HEK293 (cell line): ENCODE results near the gene MBD1.

ENCODE experiments used
- CTCF ChIA-PET: fragments of 350-600 bp; formaldehyde crosslinking; extraction: SDS; loops from one replicate; lab custom pipeline; 2021; ENCODE audit warnings: antibody characterized with exemption; lab: Yijun Ruan, JAX
- POLR2A ChIA-PET: fragments of 300-600 bp; formaldehyde crosslinking; extraction: SDS; loops from one replicate; lab custom pipeline; 2020; ENCODE audit warnings: antibody characterized with exemption, inconsistent platforms; lab: Yijun Ruan, JAX
- H3K27ac ChIP-seq: fragments of 200-500 bp; sonication (Bioruptor generic); 2 replicates; pipeline ENCODE4 v1.5.1; 2014; ENCODE audit warnings: low read depth, low read length, control low read depth, inconsistent platforms; ENCODE audit errors: extremely low read depth
- H3K36me3 ChIP-seq, 2 experiments: fragments of 200-500 bp in 1 of 2; sonication (Bioruptor generic) in 1 of 2; 1 replicate in 1 of 2; 2 replicates in 1 of 2; pipeline ENCODE4 v1.5.1; 2014 to 2017; ENCODE audit warnings: inconsistent platforms in 2 of 2, low read length in 2 of 2; ENCODE audit not compliant: control insufficient read depth in 2 of 2, insufficient read depth in 1 of 2
- H3K4me1 ChIP-seq: fragments of 200-500 bp; sonication (Bioruptor generic); 2 replicates; pipeline ENCODE4 v1.5.1; 2014; ENCODE audit warnings: mild to moderate bottlenecking, low read length, inconsistent platforms; ENCODE audit not compliant: control insufficient read depth, insufficient read depth
- H3K4me3 ChIP-seq: 2 replicates; pipeline ENCODE4 v1.5.1; 2011; ENCODE audit warnings: low read depth, mild to moderate bottlenecking, control low read depth, low read length, moderate library complexity
- H3K9me3 ChIP-seq: fragments of 200-500 bp; sonication (Bioruptor generic); 2 replicates; pipeline ENCODE4 v1.5.1; 2014; ENCODE audit warnings: low read depth, low read length, inconsistent platforms; ENCODE audit not compliant: control insufficient read depth, insufficient read depth
- BCL11B ChIP-seq: fragments of 450-650 bp; formaldehyde crosslinking; IDR thresholded peaks from 2 replicates; pipeline ENCODE4 v1.5.1; 2016; ENCODE audit warnings: low read depth, missing biosample characterization, missing genetic modification characterization
- GLI4 ChIP-seq: fragments of 450-650 bp; formaldehyde crosslinking; IDR thresholded peaks from 2 replicates; pipeline ENCODE4 v1.5.1; 2016; ENCODE audit warnings: missing biosample characterization, missing genetic modification characterization
- KLF7 ChIP-seq: fragments of 450-650 bp; formaldehyde crosslinking; IDR thresholded peaks from 2 replicates; pipeline ENCODE4 v1.5.1; 2016; ENCODE audit warnings: missing biosample characterization, missing genetic modification characterization, borderline replicate concordance
- PBX3 ChIP-seq: sonication (generic); formaldehyde crosslinking; IDR thresholded peaks from 2 replicates; pipeline ENCODE4 v1.8.1; 2022; ENCODE audit warnings: mild to moderate bottlenecking, moderate library complexity, missing genetic modification reagents
- SP2 ChIP-seq: fragments of 450-650 bp; formaldehyde crosslinking; IDR thresholded peaks from 2 replicates; pipeline ENCODE4 v1.5.1; 2016; ENCODE audit warnings: missing biosample characterization, missing genetic modification characterization
- TRIM28 ChIP-seq: IDR thresholded peaks from 2 replicates; pipeline ENCODE4 v1.6.1; 2011; ENCODE audit warnings: low read length, control low read depth, borderline replicate concordance
- ZBTB11 ChIP-seq: fragments of 450-650 bp; formaldehyde crosslinking; conservative IDR thresholded peaks from 2 replicates; pipeline ENCODE4 v1.5.1; 2016; ENCODE audit warnings: low read depth, missing biosample characterization, missing genetic modification characterization
- ZBTB26 ChIP-seq: fragments of 450-650 bp; formaldehyde crosslinking; optimal IDR thresholded peaks from 2 replicates; pipeline ENCODE3; 2016; ENCODE audit warnings: missing biosample characterization, mild to moderate bottlenecking, missing genetic modification characterization
- ZFP41 ChIP-seq: fragments of 450-650 bp; formaldehyde crosslinking; IDR thresholded peaks from 2 replicates; pipeline ENCODE4 v1.5.1; 2016; ENCODE audit warnings: missing biosample characterization, missing genetic modification characterization, borderline replicate concordance
- ZNF138 ChIP-seq: fragments of 450-650 bp; formaldehyde crosslinking; IDR thresholded peaks from 2 replicates; pipeline ENCODE4 v1.5.1; 2016; ENCODE audit warnings: missing biosample characterization, missing genetic modification characterization, borderline replicate concordance
- ZNF157 ChIP-seq: fragments of 450-650 bp; formaldehyde crosslinking; IDR thresholded peaks from 2 replicates; pipeline ENCODE4 v1.5.1; 2016; ENCODE audit warnings: missing biosample characterization, missing genetic modification characterization
- ZNF18 ChIP-seq: fragments of 450-650 bp; formaldehyde crosslinking; IDR thresholded peaks from 2 replicates; pipeline ENCODE4 v1.5.1; 2016; ENCODE audit warnings: missing biosample characterization, missing genetic modification characterization
- ZNF37A ChIP-seq: fragments of 450-650 bp; IDR thresholded peaks from 2 replicates; pipeline ENCODE4 v1.5.1; 2018; ENCODE audit warnings: missing biosample characterization, missing genetic modification characterization
- ZNF423 ChIP-seq: fragments of 450-650 bp; formaldehyde crosslinking; IDR thresholded peaks from 2 replicates; pipeline ENCODE4 v1.5.1; 2016; ENCODE audit warnings: missing biosample characterization, missing genetic modification characterization
- ZNF514 ChIP-seq: fragments of 450-650 bp; formaldehyde crosslinking; IDR thresholded peaks from 2 replicates; pipeline ENCODE4 v1.5.1; 2016; ENCODE audit warnings: missing biosample characterization, missing genetic modification characterization
- ZNF548 ChIP-seq: fragments of 450-650 bp; formaldehyde crosslinking; IDR thresholded peaks from 2 replicates; pipeline ENCODE4 v1.5.1; 2016; ENCODE audit warnings: missing biosample characterization, missing genetic modification characterization
- ZNF560 ChIP-seq: fragments of 450-650 bp; formaldehyde crosslinking; IDR thresholded peaks from 2 replicates; pipeline ENCODE4 v1.5.1; 2017; ENCODE audit warnings: missing biosample characterization, missing genetic modification characterization, borderline replicate concordance
- ZNF600 ChIP-seq: fragments of 450-650 bp; formaldehyde crosslinking; IDR thresholded peaks from 2 replicates; pipeline ENCODE4 v1.5.1; 2016; ENCODE audit warnings: missing biosample characterization, missing genetic modification characterization
- ZNF654 ChIP-seq: fragments of 450-650 bp; formaldehyde crosslinking; IDR thresholded peaks from 2 replicates; pipeline ENCODE4 v1.5.1; 2016; ENCODE audit warnings: low read depth, missing biosample characterization, missing genetic modification characterization
- ZNF660 ChIP-seq: fragments of 450-650 bp; IDR thresholded peaks from 2 replicates; pipeline ENCODE4 v1.5.1; 2018; ENCODE audit warnings: missing biosample characterization, mild to moderate bottlenecking, missing genetic modification characterization
- ZNF664 ChIP-seq: fragments of 450-650 bp; formaldehyde crosslinking; IDR thresholded peaks from 2 replicates; pipeline ENCODE4 v1.5.1; 2016; ENCODE audit warnings: missing biosample characterization, missing genetic modification characterization
- ZNF776 ChIP-seq: fragments of 450-650 bp; formaldehyde crosslinking; IDR thresholded peaks from 2 replicates; pipeline ENCODE4 v1.5.0; 2017; ENCODE audit warnings: missing biosample characterization, missing genetic modification characterization, borderline replicate concordance
- TF ChIP-seq, protein P1 (sequence below): fragments of 450-650 bp; formaldehyde crosslinking; IDR thresholded peaks from 2 replicates; pipeline ENCODE4 v1.5.1; 2016; ENCODE audit warnings: missing biosample characterization, missing genetic modification characterization
- TF ChIP-seq, protein P2 (sequence below): fragments of 450-650 bp; formaldehyde crosslinking; IDR thresholded peaks from 2 replicates; pipeline ENCODE4 v1.5.1; 2016; ENCODE audit warnings: missing biosample characterization, missing genetic modification characterization, borderline replicate concordance
- TF ChIP-seq, protein P3 (sequence below): fragments of 450-650 bp; formaldehyde crosslinking; IDR thresholded peaks from 2 replicates; pipeline ENCODE4 v1.5.1; 2016; ENCODE audit warnings: missing biosample characterization, missing genetic modification characterization

The MBD1 gene

DNA sequence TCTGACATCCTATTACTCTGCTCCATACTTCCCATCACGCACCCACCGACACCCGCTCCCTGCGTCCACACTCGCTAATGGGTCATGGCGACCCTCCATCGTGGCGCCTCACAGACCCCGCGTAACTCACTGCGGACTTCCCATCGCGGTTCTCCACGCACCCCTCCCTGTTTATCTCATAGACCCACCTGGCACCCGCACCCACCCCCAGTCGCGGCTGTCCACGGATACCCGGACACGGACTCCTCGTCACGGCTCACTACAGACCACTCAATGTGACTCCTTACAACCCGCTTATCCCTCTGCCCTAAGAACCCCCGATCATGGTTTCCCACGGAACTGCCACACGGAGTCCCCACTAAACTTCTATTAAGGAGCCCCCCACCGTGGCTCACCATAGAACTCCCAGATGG, 5.7 kb upstream of the MBD1 start (continued):
- no peak for TF ChIP-seq PBX3 (CRISPR knock-in tag)
- peak; percentile 50; the same call in 1 of the 2 replicates for TF ChIP-seq ZNF157 (tag by site-specific recombination)

- no peaks in the 10 kb centered on the region for H3K9me3 ChIP-seq
- POLR2A ChIA-PET: no interaction called here
- peak overlapping the region; percentile 69 for H3K4me3 ChIP-seq
- H3K4me1 ChIP-seq: peaks cover 4% of the 10 kb centered on the region; the same call in 1 of the 2 replicates
- no peak overlapping the region for H3K27ac ChIP-seq
- peaks cover 9 to 40% of the 10 kb centered on the region in 2 experiments; a peak in 2 of 3 replicates for H3K36me3 ChIP-seq
- CTCF ChIA-PET: no interaction called here
- no peak for TF ChIP-seq ZNF560 (tag by site-specific recombination)
- TF ChIP-seq ZNF600 (tag by site-specific recombination): no peak
- no peak for TF ChIP-seq ZNF548 (tag by site-specific recombination)
- no peak for TF ChIP-seq ZNF37A
- TF ChIP-seq ZFP41 (tag by site-specific recombination): no peak
- TF ChIP-seq GLI4 (tag by site-specific recombination): no peak
- no peak for TF ChIP-seq ZNF138 (tag by site-specific recombination)
- 0 out of 2 replicates have a peak, but pooled peaks have one; percentile 21 for TF ChIP-seq ZBTB11 (tag by site-specific recombination)
- TF ChIP-seq, protein P1, sequence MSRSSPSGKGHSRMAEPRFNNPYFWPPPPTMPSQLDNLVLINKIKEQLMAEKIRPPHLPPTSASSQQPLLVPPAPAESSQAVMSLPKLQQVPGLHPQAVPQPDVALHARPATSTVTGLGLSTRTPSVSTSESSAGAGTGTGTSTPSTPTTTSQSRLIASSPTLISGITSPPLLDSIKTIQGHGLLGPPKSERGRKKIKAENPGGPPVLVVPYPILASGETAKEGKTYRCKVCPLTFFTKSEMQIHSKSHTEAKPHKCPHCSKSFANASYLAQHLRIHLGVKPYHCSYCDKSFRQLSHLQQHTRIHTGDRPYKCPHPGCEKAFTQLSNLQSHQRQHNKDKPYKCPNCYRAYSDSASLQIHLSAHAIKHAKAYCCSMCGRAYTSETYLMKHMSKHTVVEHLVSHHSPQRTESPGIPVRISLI (tag by site-specific recombination): no peak
- no peak for TF ChIP-seq ZNF660
- TF ChIP-seq, protein P2, sequence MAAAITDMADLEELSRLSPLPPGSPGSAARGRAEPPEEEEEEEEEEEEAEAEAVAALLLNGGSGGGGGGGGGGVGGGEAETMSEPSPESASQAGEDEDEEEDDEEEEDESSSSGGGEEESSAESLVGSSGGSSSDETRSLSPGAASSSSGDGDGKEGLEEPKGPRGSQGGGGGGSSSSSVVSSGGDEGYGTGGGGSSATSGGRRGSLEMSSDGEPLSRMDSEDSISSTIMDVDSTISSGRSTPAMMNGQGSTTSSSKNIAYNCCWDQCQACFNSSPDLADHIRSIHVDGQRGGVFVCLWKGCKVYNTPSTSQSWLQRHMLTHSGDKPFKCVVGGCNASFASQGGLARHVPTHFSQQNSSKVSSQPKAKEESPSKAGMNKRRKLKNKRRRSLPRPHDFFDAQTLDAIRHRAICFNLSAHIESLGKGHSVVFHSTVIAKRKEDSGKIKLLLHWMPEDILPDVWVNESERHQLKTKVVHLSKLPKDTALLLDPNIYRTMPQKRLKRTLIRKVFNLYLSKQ (tag by site-specific recombination): no peak
- TF ChIP-seq ZBTB26 (tag by site-specific recombination): peak; percentile 17
- TF ChIP-seq, protein P3, sequence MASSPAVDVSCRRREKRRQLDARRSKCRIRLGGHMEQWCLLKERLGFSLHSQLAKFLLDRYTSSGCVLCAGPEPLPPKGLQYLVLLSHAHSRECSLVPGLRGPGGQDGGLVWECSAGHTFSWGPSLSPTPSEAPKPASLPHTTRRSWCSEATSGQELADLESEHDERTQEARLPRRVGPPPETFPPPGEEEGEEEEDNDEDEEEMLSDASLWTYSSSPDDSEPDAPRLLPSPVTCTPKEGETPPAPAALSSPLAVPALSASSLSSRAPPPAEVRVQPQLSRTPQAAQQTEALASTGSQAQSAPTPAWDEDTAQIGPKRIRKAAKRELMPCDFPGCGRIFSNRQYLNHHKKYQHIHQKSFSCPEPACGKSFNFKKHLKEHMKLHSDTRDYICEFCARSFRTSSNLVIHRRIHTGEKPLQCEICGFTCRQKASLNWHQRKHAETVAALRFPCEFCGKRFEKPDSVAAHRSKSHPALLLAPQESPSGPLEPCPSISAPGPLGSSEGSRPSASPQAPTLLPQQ (tag by site-specific recombination): no peak
- TF ChIP-seq SP2 (tag by site-specific recombination): peak; percentile 85
- TF ChIP-seq TRIM28: no peak
- TF ChIP-seq ZNF18 (tag by site-specific recombination): no peak
- no peak for TF ChIP-seq ZNF423 (tag by site-specific recombination)
- TF ChIP-seq ZNF514 (tag by site-specific recombination): no peak
- no peak for TF ChIP-seq ZNF664 (tag by site-specific recombination)
- TF ChIP-seq ZNF654 (tag by site-specific recombination): no peak
- TF ChIP-seq BCL11B (tag by site-specific recombination): no peak
- TF ChIP-seq KLF7: peak; percentile 69
- TF ChIP-seq ZNF776 (tag by site-specific recombination): no peak
Measured at GRCh38 chr18:50286391-50287027, 5.2 kb upstream of the MBD1 start.
